ENCODE measurements around the gene BBS9. TPM values are rescaled to one million over a fixed set of nuclear protein-coding genes. Genes with fewer than 3 reads are reported as not detected.

The BBS9 gene
- total RNA-seq, 4 donors from 2014 or later = 8.6 to 22.5 (median 15.8) TPM

GRCh38 chr7:33636359-33636758 is 507.0 kb downstream of the BBS9 start:
- Histone ChIP-seq H3K27me3 (no peaks in the 10 kb centered on the region), H3K4me3 (no peak overlapping the region), H3K27ac (no peak overlapping the region), H3K4me1 (no peaks in the 10 kb centered on the region), H3K36me3 (no peaks in the 10 kb centered on the region), H3K9me3 (no peaks in the 10 kb centered on the region)
- 60 to 71% methylated on average over 2 to 3 of the region's 3 CpGs for WGBS, 2 donors (ENCODE audit: low coverage in 1 of 2)
- intact Hi-C loops (cut with DNase I; ENCODE audit: low total_unique reads) = no loop called here
- TF ChIP-seq EP300 (IDR thresholded peaks at IDR 0.05; ENCODE audit: low read depth) (no peak), CTCF (IDR thresholded peaks at IDR 0.05) (no peak)
- in situ Hi-C loops (cut with MboI; ENCODE audit: low pct_ligation_motif_present in 1 of 4, low pct_unique_long_range_greater_than_20kb in 1 of 4, low sequenced_read_pairs in 3 of 4) = no loop called here
- no peak for DNase-seq

GRCh38 chr7:33639552-33640197 is 510.3 kb downstream of the BBS9 start:
- no peaks in the 10 kb centered on the region for H3K9me3 ChIP-seq
- H3K36me3 ChIP-seq = no peaks in the 10 kb centered on the region
- 81 to 92% methylated on average over 9 to 10 of the region's 10 CpGs for WGBS, 2 donors (ENCODE audit: low coverage in 1 of 2)
- intact Hi-C loops (cut with DNase I; ENCODE audit: low total_unique reads) = no loop called here
- H3K4me3 ChIP-seq = no peak overlapping the region
- no peak overlapping the region for H3K27ac ChIP-seq
- peaks cover 0 to 15% (median 0%) of the 10 kb centered on the region in 4 donors for H3K4me1 ChIP-seq
- no peak for DNase-seq
- in situ Hi-C loops (cut with MboI; ENCODE audit: low pct_ligation_motif_present in 1 of 4, low pct_unique_long_range_greater_than_20kb in 1 of 4, low sequenced_read_pairs in 3 of 4) = no loop called here
- H3K27me3 ChIP-seq = no peaks in the 10 kb centered on the region
- no peak for TF ChIP-seq POLR2A (IDR thresholded peaks at IDR 0.05)
- no peak for TF ChIP-seq CTCF (IDR thresholded peaks at IDR 0.05)
- no peak for TF ChIP-seq POLR2AphosphoS5 (IDR thresholded peaks at IDR 0.05)
- TF ChIP-seq EP300 (IDR thresholded peaks at IDR 0.05; ENCODE audit: low read depth) = no peak

GRCh38 chr7:33640741-33641140 is 511.4 kb downstream of the BBS9 start:
- TF ChIP-seq POLR2A (IDR thresholded peaks at IDR 0.05) = no peak
- no peak for TF ChIP-seq POLR2AphosphoS5 (IDR thresholded peaks at IDR 0.05)
- TF ChIP-seq CTCF (IDR thresholded peaks at IDR 0.05) = no peak
- TF ChIP-seq EP300 (IDR thresholded peaks at IDR 0.05; ENCODE audit: low read depth) = no peak
- Histone ChIP-seq H3K9me3 (no peaks in the 10 kb centered on the region), H3K27me3 (no peaks in the 10 kb centered on the region), H3K36me3 (no peaks in the 10 kb centered on the region), H3K27ac (no peak overlapping the region), H3K4me3 (no peak overlapping the region), H3K4me1 (peaks cover 0 to 15% (median 0%) of the 10 kb centered on the region in 4 donors)
- no peak for DNase-seq
- intact Hi-C loops (cut with DNase I; ENCODE audit: low total_unique reads) (no loop called here), in situ Hi-C loops (cut with MboI; ENCODE audit: low pct_ligation_motif_present in 1 of 4, low pct_unique_long_range_greater_than_20kb in 1 of 4, low sequenced_read_pairs in 3 of 4) (no loop called here)
- 79 to 100% methylated on average over 1 to 3 of the region's 3 CpGs for WGBS, 2 donors (ENCODE audit: low coverage in 1 of 2)

DNA sequence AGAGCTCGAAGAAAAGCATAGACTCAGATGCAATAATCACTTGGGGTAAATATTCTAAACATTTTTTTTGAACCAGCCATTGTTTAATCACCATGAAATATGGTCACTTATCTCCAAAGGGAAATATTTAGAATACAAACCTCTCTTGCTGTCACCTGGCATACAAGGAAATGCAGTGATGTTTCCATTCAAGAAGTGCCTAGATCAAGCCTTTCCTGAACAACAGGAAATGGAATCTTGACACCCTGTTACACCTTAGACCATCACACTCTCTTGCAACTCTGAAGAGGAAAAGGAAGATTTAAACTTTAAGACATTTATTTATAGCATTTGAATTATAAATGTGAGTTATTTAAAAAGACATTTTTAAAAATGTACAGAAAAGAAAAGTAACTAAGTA is 512.9 kb downstream of the BBS9 start:
- H3K27ac ChIP-seq = no peak overlapping the region
- in situ Hi-C loops (cut with MboI; ENCODE audit: low pct_ligation_motif_present in 1 of 4, low pct_unique_long_range_greater_than_20kb in 1 of 4, low sequenced_read_pairs in 3 of 4) = no loop called here

More for the DNA sequence above, 512.9 kb downstream of the BBS9 start:
- H3K27me3 ChIP-seq = no peaks in the 10 kb centered on the region
- H3K4me3 ChIP-seq = no peak overlapping the region
- 33 to 44% methylated on average over 1 of the region's 1 CpG for WGBS, 2 donors (ENCODE audit: low coverage in 1 of 2)
- peaks cover 0 to 27% (median 3%) of the 10 kb centered on the region in 4 donors for H3K4me1 ChIP-seq
- no peaks in the 10 kb centered on the region for H3K9me3 ChIP-seq
- intact Hi-C loops (cut with DNase I; ENCODE audit: low total_unique reads) = no loop called here
- TF ChIP-seq CTCF (IDR thresholded peaks at IDR 0.05) (no peak), POLR2A (IDR thresholded peaks at IDR 0.05) (no peak), POLR2AphosphoS5 (IDR thresholded peaks at IDR 0.05) (no peak), EP300 (IDR thresholded peaks at IDR 0.05; ENCODE audit: low read depth) (no peak)
- DNase-seq = no peak
- no peaks in the 10 kb centered on the region for H3K36me3 ChIP-seq
